ENCODE data around the gene MAGI1. TPM values are rescaled to one million over a fixed set of nuclear protein-coding genes. Genes with fewer than 3 reads are reported as not detected.

MAGI1 gene
- total RNA-seq, 1 donor from 2014 or later: 18.7 TPM

DNA sequence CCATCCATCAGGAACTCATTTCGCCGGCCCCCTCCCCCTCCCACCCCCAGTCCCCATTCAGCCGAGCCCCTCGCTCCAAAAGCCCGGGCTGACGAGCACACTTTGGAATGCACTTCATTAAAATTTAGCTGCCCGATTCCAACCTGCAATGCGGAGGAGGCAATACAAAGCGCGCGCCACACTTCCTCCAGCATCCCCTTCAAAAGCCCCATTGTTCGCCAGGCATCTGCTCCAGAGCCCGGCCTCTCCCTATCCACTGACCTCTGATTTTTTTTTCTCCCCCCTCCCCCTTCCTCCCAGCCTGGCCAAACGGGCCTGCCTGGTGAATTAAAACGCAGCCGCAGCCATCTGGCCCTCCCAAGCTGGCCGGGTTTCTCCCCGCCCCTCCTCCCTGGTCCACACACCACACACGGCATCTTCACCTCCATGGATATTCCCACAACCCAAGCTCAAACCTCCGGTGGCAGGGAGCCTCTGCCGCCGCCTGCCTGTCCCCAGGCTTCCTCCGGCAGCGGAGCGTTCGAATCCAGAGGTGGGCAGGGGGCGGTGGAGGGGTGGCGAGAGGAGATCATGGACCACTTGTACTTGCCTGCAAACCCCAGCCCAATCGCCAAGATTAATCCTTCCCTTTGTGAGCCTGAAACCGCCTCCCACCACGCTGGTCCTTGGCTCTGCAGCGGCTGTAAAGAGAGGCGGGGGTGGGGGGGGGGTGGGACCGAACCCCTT lies 441.3 kb downstream of the MAGI1 start:
- peaks cover 20% of the 10 kb centered on the region for H3K4me1 Mint-ChIP-seq (ENCODE audit: low read depth)
- peaks cover 2% of the 10 kb centered on the region for H3K27me3 Mint-ChIP-seq (ENCODE audit: low read depth)
- no peak for DNase-seq (ENCODE audit: low spot score)
- H3K9me3 Mint-ChIP-seq (ENCODE audit: low read depth): no peaks in the 10 kb centered on the region
- H3K4me3 Mint-ChIP-seq (ENCODE audit: unreplicated experiment): peak overlapping the region; percentile 70
- H3K27ac Mint-ChIP-seq (ENCODE audit: unreplicated experiment): no peak overlapping the region
- TF ChIP-seq CTCF (IDR thresholded peaks at IDR 0.05): no peak
- H3K36me3 Mint-ChIP-seq (ENCODE audit: low read depth): no peaks in the 10 kb centered on the region

GRCh38 chr3:65596571-65597225 lies 442.0 kb downstream of the MAGI1 start:
- no peak overlapping the region for H3K27ac Mint-ChIP-seq (ENCODE audit: unreplicated experiment)
- no peak for TF ChIP-seq CTCF (IDR thresholded peaks at IDR 0.05)
- H3K27me3 Mint-ChIP-seq (ENCODE audit: low read depth): peaks cover 2% of the 10 kb centered on the region
- peaks cover 20% of the 10 kb centered on the region for H3K4me1 Mint-ChIP-seq (ENCODE audit: low read depth)
- DNase-seq (ENCODE audit: low spot score): no peak
- H3K4me3 Mint-ChIP-seq (ENCODE audit: unreplicated experiment): peak overlapping the region; percentile 70
- no peaks in the 10 kb centered on the region for H3K36me3 Mint-ChIP-seq (ENCODE audit: low read depth)
- no peaks in the 10 kb centered on the region for H3K9me3 Mint-ChIP-seq (ENCODE audit: low read depth)

- H3K27me3 Mint-ChIP-seq (ENCODE audit: low read depth): peaks cover 2% of the 10 kb centered on the region
- H3K4me1 Mint-ChIP-seq (ENCODE audit: low read depth): peaks cover 17% of the 10 kb centered on the region
- no peak for DNase-seq (ENCODE audit: low spot score)
- TF ChIP-seq CTCF (IDR thresholded peaks at IDR 0.05): no peak
- no peaks in the 10 kb centered on the region for H3K36me3 Mint-ChIP-seq (ENCODE audit: low read depth)
- H3K27ac Mint-ChIP-seq (ENCODE audit: unreplicated experiment): no peak overlapping the region
- no peaks in the 10 kb centered on the region for H3K9me3 Mint-ChIP-seq (ENCODE audit: low read depth)
- no peak overlapping the region for H3K4me3 Mint-ChIP-seq (ENCODE audit: unreplicated experiment)
Observed at GRCh38 chr3:65596029-65596300, 442.8 kb downstream of the MAGI1 start.

- Mint-ChIP-seq H3K4me1 (ENCODE audit: low read depth) (peaks cover 16% of the 10 kb centered on the region), H3K4me3 (ENCODE audit: unreplicated experiment) (no peak overlapping the region), H3K27ac (ENCODE audit: unreplicated experiment) (no peak overlapping the region)
Observed at GRCh38 chr3:65595222-65596028, 443.3 kb downstream of the MAGI1 start.

More at GRCh38 chr3:65595222-65596028, 443.3 kb downstream of the MAGI1 start:
- no peak for TF ChIP-seq CTCF (IDR thresholded peaks at IDR 0.05)
- H3K9me3 Mint-ChIP-seq (ENCODE audit: low read depth): no peaks in the 10 kb centered on the region
- H3K27me3 Mint-ChIP-seq (ENCODE audit: low read depth): peaks cover 2% of the 10 kb centered on the region
- no peak for DNase-seq (ENCODE audit: low spot score)
- no peaks in the 10 kb centered on the region for H3K36me3 Mint-ChIP-seq (ENCODE audit: low read depth)
